Type B pancreatic cell (in vitro differentiated cells): Measurements from ENCODE around the gene RPS10. TPM values are rescaled to one million over a fixed set of nuclear protein-coding genes. Genes with fewer than 3 reads are reported as not detected.

ENCODE experiments used
- DNase-seq: peaks from one replicate; pipeline ENCODE4 v3.0.0; 2021; ENCODE audit warnings: mixed read lengths; ENCODE audit not compliant: unreplicated experiment; ENCODE audit errors: extremely low spot score
- H3K27ac Mint-ChIP-seq: 2 replicates; pipeline ENCODE4 v1.8.0; 2021; ENCODE audit warnings: mild to moderate bottlenecking, mixed read lengths
- H3K27me3 Mint-ChIP-seq: 2 replicates; pipeline ENCODE4 v1.8.0; 2021; ENCODE audit warnings: mixed read lengths
- H3K36me3 Mint-ChIP-seq: 2 replicates; pipeline ENCODE4 v1.8.0; 2021; ENCODE audit warnings: mixed read lengths
- H3K4me1 Mint-ChIP-seq: one replicate; pipeline ENCODE4 v1.8.0; 2021; ENCODE audit warnings: mixed read lengths; ENCODE audit not compliant: unreplicated experiment
- H3K4me3 Mint-ChIP-seq: 2 replicates; pipeline ENCODE4 v1.8.0; 2021; ENCODE audit warnings: mild to moderate bottlenecking, mixed read lengths
- H3K9me3 Mint-ChIP-seq: 2 replicates; pipeline ENCODE4 v1.8.0; 2021; ENCODE audit warnings: mixed read lengths
- total RNA-seq: library from RNA; stranded (reverse); gene quantifications from 2 replicates; pipeline ENCODE4 v1.2.1, GENCODE V29; 2021; ENCODE audit warnings: low replicate concordance
- TF ChIP-seq, protein P1 (sequence below): fragments of 200-600 bp; sonication (generic); conservative IDR thresholded peaks from 2 replicates; pipeline ENCODE4 v1.5.0; 2021; ENCODE audit warnings: antibody characterized with exemption, mild to moderate bottlenecking

The RPS10 gene
- total RNA-seq, 1 donor from 2014 or later, result 1,590 TPM

DNA sequence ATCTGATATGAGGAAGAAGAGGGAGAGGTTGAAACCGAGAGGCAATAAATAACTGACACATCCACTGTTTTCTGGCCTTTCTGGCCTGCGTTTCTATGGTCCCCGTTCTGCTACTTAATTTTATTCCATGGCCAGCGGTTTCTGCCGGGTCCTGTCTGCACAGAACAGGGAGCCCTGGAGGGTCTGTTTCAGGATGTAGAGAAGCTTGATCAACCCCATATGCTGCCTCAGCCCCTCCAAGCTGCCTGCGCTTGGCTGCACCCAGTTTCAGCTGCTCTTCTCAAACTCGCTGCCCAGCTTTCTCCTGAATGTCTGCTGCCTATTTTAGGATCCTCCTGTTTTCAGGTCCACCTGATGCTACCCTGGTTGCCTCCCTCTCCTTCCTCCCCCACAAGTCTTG is 21.5 kb upstream of the RPS10 start:
- peak overlapping the region; percentile 50 for H3K27ac Mint-ChIP-seq
- peaks cover 7% of the 10 kb centered on the region for H3K4me1 Mint-ChIP-seq
- H3K36me3 Mint-ChIP-seq, result no peaks in the 10 kb centered on the region
- H3K27me3 Mint-ChIP-seq, result no peaks in the 10 kb centered on the region
- peaks cover 5% of the 10 kb centered on the region for H3K9me3 Mint-ChIP-seq
- TF ChIP-seq, protein P1, sequence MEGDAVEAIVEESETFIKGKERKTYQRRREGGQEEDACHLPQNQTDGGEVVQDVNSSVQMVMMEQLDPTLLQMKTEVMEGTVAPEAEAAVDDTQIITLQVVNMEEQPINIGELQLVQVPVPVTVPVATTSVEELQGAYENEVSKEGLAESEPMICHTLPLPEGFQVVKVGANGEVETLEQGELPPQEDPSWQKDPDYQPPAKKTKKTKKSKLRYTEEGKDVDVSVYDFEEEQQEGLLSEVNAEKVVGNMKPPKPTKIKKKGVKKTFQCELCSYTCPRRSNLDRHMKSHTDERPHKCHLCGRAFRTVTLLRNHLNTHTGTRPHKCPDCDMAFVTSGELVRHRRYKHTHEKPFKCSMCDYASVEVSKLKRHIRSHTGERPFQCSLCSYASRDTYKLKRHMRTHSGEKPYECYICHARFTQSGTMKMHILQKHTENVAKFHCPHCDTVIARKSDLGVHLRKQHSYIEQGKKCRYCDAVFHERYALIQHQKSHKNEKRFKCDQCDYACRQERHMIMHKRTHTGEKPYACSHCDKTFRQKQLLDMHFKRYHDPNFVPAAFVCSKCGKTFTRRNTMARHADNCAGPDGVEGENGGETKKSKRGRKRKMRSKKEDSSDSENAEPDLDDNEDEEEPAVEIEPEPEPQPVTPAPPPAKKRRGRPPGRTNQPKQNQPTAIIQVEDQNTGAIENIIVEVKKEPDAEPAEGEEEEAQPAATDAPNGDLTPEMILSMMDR, result no peak
- no peak overlapping the region for H3K4me3 Mint-ChIP-seq
- no peak for DNase-seq

DNA sequence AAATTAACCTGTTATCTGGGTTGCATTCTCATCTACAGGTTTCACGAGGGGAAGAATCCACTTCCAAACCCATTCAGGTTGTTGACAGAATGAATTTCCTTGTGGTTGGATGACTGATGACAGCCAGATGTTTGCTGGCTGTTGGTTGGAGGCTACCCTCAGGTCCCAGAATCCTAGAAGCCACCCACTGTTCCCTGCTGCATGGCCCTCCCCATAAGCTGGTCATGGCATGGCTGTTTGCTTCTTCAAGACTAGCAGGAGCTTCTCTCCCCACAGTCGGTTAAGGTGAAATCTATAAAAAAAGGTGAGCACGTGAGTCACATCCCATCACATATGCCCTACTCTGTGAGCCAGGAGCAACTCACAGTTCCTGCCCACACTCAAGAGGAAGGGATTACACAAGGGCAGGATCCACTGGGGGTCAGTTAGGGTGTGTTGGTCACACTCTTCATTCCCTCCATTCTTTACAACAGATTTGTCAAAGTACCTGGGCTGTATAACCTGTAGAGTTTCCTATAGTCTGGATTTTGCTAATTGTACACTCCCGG is 19.5 kb upstream of the RPS10 start:
- no peaks in the 10 kb centered on the region for H3K27me3 Mint-ChIP-seq
- H3K27ac Mint-ChIP-seq, result no peak overlapping the region
- H3K9me3 Mint-ChIP-seq, result no peaks in the 10 kb centered on the region
- H3K4me1 Mint-ChIP-seq, result peaks cover 7% of the 10 kb centered on the region
- H3K36me3 Mint-ChIP-seq, result no peaks in the 10 kb centered on the region
- no peak for DNase-seq
- TF ChIP-seq, protein P1, result no peak
- H3K4me3 Mint-ChIP-seq, result no peak overlapping the region

DNA sequence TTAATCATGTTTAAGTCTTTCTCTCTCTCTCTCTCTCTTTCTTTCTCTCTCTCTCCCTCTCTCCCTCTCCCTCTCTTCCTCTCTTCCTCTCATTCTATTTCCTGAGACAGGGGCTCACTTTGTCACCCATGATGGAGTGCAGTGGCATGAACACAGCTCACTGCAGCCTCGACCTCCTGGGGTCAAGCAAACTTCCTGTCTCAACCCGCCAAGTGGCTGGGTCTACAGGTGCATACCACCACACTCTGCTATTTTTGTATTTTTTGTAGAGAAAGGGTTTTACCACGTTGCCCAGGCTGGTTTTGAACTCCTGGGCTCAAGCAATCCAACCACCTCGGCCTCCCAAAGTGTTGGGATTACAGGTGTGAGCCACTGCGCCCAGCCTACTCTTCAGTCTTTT is 15.7 kb upstream of the RPS10 start:
- no peak overlapping the region for H3K27ac Mint-ChIP-seq
- TF ChIP-seq, protein P1, result no peak
- DNase-seq, result no peak
- H3K4me3 Mint-ChIP-seq, result no peak overlapping the region
- no peaks in the 10 kb centered on the region for H3K9me3 Mint-ChIP-seq
- no peaks in the 10 kb centered on the region for H3K36me3 Mint-ChIP-seq
- H3K27me3 Mint-ChIP-seq, result no peaks in the 10 kb centered on the region
- peaks cover 3% of the 10 kb centered on the region for H3K4me1 Mint-ChIP-seq

DNA sequence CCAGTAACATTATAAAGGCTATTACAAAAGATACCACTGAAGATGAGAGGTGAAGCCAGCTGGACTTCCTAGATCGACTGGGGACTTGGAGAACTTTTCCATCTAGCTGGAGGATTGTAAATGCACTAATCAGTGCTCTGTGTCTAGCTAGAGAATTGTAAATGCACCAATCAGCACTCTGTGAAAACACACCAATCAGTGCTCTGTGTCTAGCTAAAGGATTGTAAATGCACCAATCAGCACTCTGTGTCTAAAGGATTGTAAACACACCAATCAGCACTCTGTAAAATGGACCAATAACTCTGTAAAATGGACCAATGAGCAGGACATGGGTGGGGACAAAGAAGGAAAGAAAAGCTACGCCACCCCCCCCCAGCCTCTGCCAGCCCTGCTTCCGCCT is 13.6 kb upstream of the RPS10 start:
- TF ChIP-seq, protein P1, result no peak
- no peak overlapping the region for H3K4me3 Mint-ChIP-seq
- no peak overlapping the region for H3K27ac Mint-ChIP-seq
- no peak for DNase-seq
- no peaks in the 10 kb centered on the region for H3K27me3 Mint-ChIP-seq
- no peaks in the 10 kb centered on the region for H3K36me3 Mint-ChIP-seq
- H3K4me1 Mint-ChIP-seq, result no peaks in the 10 kb centered on the region
- H3K9me3 Mint-ChIP-seq, result no peaks in the 10 kb centered on the region

DNA sequence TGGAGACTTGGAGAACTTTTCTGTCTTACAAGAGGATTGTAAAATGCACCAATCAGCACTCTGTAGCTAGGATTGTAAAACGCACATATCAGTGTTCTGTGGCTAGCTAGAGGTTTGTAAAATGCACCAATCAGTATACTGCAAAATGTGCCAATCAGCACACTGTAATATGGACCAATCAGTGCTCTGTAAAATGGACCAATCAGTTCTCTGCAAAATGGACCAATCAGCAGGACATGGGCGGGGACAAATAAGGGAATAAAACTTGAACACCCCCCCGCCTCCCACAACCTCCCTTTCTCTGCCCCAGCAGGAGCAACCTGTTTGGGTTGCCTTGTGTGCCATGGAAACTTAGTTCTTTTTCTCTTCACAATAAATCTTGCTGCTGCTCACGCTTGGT is 12.8 kb upstream of the RPS10 start:
- Mint-ChIP-seq H3K4me3 (no peak overlapping the region), H3K36me3 (no peaks in the 10 kb centered on the region), H3K9me3 (no peaks in the 10 kb centered on the region), H3K27ac (no peak overlapping the region), H3K27me3 (no peaks in the 10 kb centered on the region), H3K4me1 (no peaks in the 10 kb centered on the region)
- DNase-seq, result no peak
- TF ChIP-seq, protein P1, result no peak

DNA sequence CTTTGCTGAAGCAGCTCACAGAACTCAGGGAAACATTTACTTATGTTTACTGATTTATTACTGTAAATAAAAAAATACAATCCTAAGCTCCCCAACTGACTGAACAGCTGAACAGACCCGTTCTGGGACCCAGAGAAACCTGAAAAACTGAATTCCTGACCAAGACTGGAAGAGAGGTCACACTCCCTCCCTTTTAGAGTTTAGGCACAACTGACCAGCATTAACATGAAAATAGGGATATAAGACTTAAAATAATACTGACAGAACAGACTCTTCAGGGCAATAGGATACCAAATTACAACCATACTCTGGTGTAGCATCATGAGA is 11.7 kb upstream of the RPS10 start:
- H3K4me1 Mint-ChIP-seq, result no peaks in the 10 kb centered on the region
- H3K27ac Mint-ChIP-seq, result peak overlapping the region; percentile 32
- no peaks in the 10 kb centered on the region for H3K27me3 Mint-ChIP-seq
- no peaks in the 10 kb centered on the region for H3K36me3 Mint-ChIP-seq
- H3K9me3 Mint-ChIP-seq, result no peaks in the 10 kb centered on the region
- no peak overlapping the region for H3K4me3 Mint-ChIP-seq
- TF ChIP-seq, protein P1, result no peak
- no peak for DNase-seq
